Inferior parietal cortex (tissue), 1 donor: Measurements from ENCODE around the gene HOXA6.

ENCODE experiments used
- DNase-seq: peaks from one replicate; pipeline ENCODE4 v3.0.0-alpha.2; 2016; ENCODE audit errors: extremely low spot score

Gene HOXA6

GRCh38 chr7:27110186-27111031 is 37.2 kb downstream of the HOXA6 start:
- no peak for DNase-seq

- no peak for DNase-seq
Measured at GRCh38 chr7:27109466-27110185, 37.9 kb downstream of the HOXA6 start.

DNA sequence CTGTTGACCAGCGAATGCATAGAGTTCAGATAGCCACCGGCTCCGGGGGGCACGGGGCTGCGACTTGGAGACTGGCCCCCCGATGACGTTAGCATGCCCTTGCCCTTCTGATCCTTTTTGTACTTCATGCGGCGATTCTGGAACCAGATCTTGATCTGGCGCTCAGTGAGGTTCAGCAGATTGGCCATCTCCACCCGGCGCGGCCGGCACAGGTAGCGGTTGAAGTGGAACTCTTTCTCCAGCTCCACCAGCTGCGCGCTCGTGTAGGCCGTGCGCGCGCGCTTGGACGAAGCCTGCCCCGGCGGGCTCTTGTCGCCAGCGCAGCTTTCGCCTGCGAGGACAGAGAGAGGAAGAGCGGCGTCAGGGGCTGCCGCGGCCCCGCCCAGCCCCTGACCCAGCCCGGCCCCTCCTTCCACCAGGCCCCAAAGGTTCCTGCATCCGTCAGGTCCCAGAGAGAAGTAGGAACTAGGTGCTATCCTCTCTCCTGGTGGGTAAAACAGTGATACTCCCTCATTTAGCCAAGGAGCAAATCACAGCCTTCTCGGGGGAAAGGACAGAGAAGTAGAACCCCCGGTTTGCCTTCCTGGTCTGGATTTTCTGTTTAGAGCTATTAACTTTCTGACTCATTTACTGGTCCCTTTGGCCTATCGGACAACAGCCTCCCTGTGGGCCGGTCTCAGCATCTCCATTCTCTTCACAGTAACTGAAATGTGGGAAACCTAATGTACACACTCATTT is 39.0 kb downstream of the HOXA6 start:
- no peak for DNase-seq

GRCh38 chr7:27107391-27108381 is 39.9 kb downstream of the HOXA6 start:
- DNase-seq: no peak

DNA sequence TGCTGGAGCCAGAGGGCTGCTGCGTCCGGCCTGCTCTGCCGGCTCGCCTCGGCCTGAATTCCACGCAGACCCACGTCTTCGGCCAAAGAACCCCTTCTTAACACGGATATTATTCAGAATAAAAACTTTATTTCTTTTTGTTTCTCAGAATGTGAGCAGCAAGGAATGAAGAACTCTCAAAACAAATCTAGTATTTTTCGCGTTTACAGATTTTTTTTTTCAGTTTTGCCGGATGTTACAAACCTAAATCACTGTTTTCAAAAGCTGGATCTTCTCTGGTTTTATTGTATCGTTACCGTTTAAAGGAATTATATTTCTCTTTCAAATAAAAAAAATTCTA is 40.7 kb downstream of the HOXA6 start:
- DNase-seq: no peak

DNA sequence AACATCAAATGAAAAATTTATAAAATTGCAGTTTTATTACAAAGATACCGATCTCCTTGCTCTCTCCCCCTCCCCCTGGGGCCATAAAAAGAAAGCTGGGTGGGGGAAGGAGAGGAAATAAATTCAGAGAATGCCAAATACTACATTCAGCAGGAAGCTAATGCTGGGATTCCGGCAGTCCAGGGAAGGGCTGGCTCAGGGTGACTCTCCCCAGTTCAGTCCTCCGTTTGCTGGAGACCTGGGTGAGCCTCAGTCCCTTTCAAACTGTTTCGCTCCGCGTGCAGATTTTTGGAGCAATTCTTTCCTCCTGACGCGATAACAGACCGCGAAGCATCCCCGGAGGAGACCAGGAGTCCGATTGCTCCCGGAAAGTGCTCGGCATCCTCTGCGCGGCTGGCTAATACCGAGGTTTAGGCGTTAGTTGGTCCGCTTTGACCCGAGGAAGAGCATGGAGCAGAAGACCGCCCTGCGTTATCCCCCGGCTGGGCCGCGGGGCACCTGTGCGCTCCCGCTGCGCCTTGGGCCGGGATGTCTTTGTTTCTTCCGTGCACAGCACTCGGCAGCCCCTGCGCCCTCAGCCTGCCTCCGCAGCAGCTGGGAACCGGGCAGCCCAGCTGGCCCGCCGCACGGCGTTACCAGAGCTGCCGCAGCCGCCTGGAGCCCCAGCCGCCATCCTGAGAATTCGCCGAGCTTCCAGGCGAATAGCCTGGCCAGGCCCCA is 41.2 kb downstream of the HOXA6 start:
- no peak for DNase-seq

GRCh38 chr7:27105301-27106031 is 42.1 kb downstream of the HOXA6 start:
- no peak for DNase-seq

GRCh38 chr7:27104341-27105058 is 43.1 kb downstream of the HOXA6 start:
- no peak for DNase-seq

GRCh38 chr7:27103489-27104226 is 43.9 kb downstream of the HOXA6 start:
- DNase-seq: no peak

DNA sequence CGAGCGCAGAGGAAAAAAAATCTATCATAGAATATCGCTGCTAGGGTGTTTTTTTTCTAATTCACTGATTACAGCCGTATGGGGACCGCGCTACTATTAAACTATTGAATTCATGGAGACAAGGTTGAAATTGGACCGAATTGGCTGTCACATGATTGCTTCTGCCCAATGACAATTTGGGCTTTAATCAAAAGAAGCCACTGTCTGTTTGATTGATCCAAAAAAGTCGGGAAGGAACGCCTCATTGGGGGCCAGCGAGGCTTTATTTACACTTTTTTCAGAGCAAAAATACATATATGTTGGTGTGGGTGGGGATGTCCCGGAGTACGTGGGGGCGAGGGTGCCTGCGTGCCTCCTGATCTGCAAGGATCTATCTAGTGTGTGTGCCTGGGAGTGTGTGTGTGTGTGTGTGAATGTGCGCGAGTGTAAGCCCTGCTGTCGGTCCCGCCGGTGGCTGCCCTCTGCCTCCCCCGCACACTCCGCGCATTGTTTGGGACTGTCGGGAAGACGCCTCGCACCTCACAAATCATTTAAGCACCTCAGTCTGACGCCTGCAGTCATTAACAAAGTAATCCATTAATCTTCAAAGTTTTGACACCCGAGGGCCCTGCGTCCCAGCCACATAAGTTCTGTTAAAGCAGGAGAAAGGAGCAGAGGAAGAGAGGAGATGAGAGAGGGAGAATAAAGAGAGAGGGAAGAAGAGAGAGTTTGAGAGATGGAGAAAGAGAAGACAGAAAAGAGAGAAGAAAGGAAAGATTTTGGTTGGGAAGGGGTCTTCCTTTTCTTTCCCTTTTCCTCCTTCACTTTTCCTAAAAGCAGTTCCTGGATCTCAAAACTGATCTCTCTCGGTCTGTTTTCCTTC is 44.8 kb downstream of the HOXA6 start, which contains the start of gene HOXA2:
TSS of gene HOXA2 (minus strand) at position 103 of the 862 bp plus-strand sequence. CDS start 183 bp downstream, outside the sequence.
- DNase-seq: no peak

GRCh38 chr7:27101957-27102580 is 45.5 kb downstream of the HOXA6 start:
- DNase-seq: no peak

DNA sequence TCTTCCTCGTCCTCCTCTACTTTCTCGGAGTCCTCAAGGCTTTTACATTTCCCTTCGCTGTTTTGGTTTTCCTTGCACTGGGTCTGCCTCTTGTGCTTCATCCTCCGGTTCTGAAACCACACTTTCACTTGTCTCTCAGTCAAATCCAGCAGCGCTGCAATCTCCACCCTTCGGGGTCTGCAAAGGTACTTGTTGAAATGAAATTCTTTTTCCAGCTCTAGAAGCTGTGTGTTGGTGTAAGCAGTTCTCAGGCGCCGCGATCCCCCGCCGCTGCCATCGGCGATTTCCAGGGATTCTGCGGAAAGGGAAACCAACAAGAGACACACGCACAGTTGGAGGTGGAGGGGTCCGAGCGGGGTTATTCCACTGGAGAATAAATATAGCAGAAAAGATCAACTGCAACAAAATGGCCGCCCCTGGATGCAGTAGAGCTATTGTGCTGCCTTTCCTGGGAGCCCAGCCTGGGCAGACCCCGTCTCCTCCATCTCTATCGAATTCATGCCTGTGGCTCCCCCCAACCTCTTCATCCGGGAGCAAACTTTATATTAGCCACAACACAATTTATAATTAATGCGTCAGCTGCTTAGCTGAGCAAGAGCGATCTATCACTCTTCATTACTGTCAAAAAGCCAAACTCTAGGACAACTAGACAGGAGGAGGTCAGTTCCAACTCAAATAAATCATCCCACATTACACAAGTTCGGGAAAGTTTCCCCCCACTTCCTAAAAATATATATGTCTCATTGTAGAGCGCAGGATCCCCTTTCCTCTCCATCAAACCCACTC is 46.2 kb downstream of the HOXA6 start:
- DNase-seq: no peak

DNA sequence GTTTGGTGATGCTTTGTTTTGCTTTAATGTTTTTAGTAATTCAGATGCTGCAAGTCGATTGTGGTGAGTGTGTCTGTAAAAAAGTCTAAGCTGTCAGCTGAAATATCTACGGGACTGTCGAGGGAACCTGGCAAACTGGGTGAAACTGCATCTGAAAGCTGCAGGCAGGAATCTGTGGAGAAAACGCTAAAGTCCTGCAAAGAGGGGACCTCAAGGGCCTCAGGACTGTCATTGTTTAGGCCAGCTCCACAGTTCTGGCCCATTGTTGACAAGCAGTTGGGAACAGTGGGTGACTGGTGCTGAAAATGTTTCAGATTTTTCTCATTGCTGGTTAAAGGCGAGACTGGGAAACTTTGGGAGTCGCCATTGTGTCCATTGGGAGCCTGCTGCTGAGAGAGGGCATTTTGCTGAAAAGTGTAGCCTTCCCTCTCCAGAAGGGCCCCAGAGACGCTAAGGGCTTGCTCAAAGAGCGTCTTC is 46.8 kb downstream of the HOXA6 start:
- no peak for DNase-seq

GRCh38 chr7:27099453-27100370 is 47.9 kb downstream of the HOXA6 start:
- DNase-seq: no peak
